ENCODE data around the gene ARHGEF7.

ARHGEF7 gene

DNA sequence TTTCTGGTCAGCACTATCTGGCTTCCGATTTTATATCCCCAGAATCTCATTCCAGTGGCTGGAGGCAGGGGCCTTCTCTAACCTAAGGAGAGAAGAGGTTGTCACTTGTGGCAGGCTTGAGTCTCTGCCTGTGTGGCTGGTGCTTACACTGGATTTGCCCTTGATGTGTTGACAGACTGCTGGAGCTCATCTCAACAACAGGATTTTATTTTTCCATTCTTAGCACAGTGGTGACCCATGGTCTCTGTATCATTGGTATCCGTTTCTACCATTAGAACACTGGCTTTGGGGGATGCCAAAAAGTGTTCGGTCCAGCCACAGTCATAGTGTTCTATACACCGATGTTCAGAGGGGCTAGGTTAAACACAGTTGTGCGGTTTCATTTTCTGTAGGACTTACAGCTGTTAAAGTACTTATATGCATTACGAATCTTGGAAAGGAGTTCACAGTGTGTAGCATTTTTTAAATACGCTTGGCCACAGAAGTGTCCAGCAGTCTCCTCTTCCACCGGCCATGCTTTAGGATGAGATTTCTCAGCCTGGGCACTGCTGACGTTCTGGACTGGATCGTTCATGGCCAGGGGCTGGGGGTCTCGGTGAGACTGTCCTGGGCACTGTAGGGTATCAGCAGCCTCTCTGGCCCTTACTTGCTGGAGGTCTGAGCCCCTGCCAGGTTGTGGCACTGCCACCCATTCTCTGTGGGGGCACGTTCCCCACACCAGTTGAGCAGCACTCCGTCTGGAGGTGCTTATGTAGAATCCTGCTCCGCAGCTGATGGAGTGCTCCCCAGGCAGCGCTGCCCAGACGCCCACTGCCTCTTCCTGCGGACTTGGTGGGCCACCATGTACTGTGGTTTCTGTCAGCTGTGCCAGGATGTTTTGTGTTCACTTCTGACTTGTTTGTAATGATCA is 163.9 kb downstream of the ARHGEF7 start:
- H3K9me2 ChIP-seq (ENCODE audit: low read depth, low read length): no peaks in the 10 kb centered on the region
- H3K4me2 ChIP-seq (ENCODE audit: low read length): no peak overlapping the region
- H3K36me3 ChIP-seq (ENCODE audit: insufficient read depth, low read length): peaks cover 99% of the 10 kb centered on the region
- no peaks in the 10 kb centered on the region for H3K9me3 ChIP-seq (ENCODE audit: low read length)
- no peaks in the 10 kb centered on the region for H3K27me3 ChIP-seq (ENCODE audit: insufficient read depth, low read length)
- no peak overlapping the region for H2AFZ ChIP-seq (ENCODE audit: low read length)
- H3K4me1 ChIP-seq (ENCODE audit: insufficient read depth, low read length, severe bottlenecking): no peaks in the 10 kb centered on the region
- H3F3A ChIP-seq (ENCODE audit: insufficient read depth, low read length): no peaks in the 10 kb centered on the region
- H3K27ac ChIP-seq (ENCODE audit: low read depth, low read length, poor library complexity, severe bottlenecking): no peak overlapping the region
- TF ChIP-seq EZH2 (IDR thresholded peaks at IDR 0.05; ENCODE audit: borderline replicate concordance, low read length): no peak
- TF ChIP-seq CTCF (IDR thresholded peaks at IDR 0.05; ENCODE audit: low read length): no peak
- H3K79me2 ChIP-seq (ENCODE audit: insufficient read depth, low read length): no peaks in the 10 kb centered on the region
- no peak overlapping the region for H3K9ac ChIP-seq (ENCODE audit: low read length)
- no peak overlapping the region for H3K4me3 ChIP-seq (ENCODE audit: low read depth, low read length, poor library complexity, severe bottlenecking)
- H4K20me1 ChIP-seq (ENCODE audit: insufficient read depth, low read length): no peaks in the 10 kb centered on the region

DNA sequence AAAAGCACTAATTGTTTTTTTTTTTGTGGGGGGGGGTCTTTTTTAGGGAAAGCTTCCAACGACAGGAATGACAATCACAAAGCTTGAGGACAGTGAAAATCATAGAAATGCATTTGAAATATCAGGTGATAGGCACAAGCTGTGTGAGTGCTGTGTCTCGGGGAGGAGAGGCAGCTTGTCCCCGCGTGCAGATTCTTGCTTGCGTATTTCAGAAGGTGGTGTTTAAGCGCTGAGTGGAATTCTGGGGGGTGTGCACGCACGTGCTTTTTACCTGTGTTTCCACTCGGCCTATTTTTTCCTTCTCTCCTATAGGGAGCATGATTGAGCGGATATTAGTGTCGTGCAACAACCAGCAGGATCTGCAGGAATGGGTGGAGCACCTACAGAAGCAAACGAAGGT is 165.1 kb downstream of the ARHGEF7 start:
- Histone ChIP-seq H3K4me2 (ENCODE audit: low read length) (no peak overlapping the region), H3K4me3 (ENCODE audit: low read depth, low read length, poor library complexity, severe bottlenecking) (no peak overlapping the region), H3K36me3 (ENCODE audit: insufficient read depth, low read length) (peaks cover 99% of the 10 kb centered on the region)

More for the DNA sequence above, 165.1 kb downstream of the ARHGEF7 start:
- no peaks in the 10 kb centered on the region for H4K20me1 ChIP-seq (ENCODE audit: insufficient read depth, low read length)
- H3K9me2 ChIP-seq (ENCODE audit: low read depth, low read length): no peaks in the 10 kb centered on the region
- no peak overlapping the region for H3K9ac ChIP-seq (ENCODE audit: low read length)
- H3K27ac ChIP-seq (ENCODE audit: low read depth, low read length, poor library complexity, severe bottlenecking): no peak overlapping the region
- H3K79me2 ChIP-seq (ENCODE audit: insufficient read depth, low read length): no peaks in the 10 kb centered on the region
- H3K9me3 ChIP-seq (ENCODE audit: low read length): no peaks in the 10 kb centered on the region
- no peaks in the 10 kb centered on the region for H3K27me3 ChIP-seq (ENCODE audit: insufficient read depth, low read length)
- H3F3A ChIP-seq (ENCODE audit: insufficient read depth, low read length): no peaks in the 10 kb centered on the region
- TF ChIP-seq EZH2 (IDR thresholded peaks at IDR 0.05; ENCODE audit: borderline replicate concordance, low read length): no peak
- no peak for TF ChIP-seq CTCF (IDR thresholded peaks at IDR 0.05; ENCODE audit: low read length)
- H3K4me1 ChIP-seq (ENCODE audit: insufficient read depth, low read length, severe bottlenecking): no peaks in the 10 kb centered on the region
- no peak overlapping the region for H2AFZ ChIP-seq (ENCODE audit: low read length)
